HepG2 (cell line): ENCODE results near the gene MRPL36. TPM values are rescaled to one million over a fixed set of nuclear protein-coding genes. Genes with fewer than 3 reads are reported as not detected.
A peak's percentile ranks its signal among the peaks of the same experiment; 100 is the strongest.

Experiments
- FIP1L1 ChIP-seq: fragments of 200-400 bp; formaldehyde crosslinking; IDR thresholded peaks from 2 replicates; pipeline ENCODE4 v1.6.1; 2018; ENCODE audit warnings: low read depth, mild to moderate bottlenecking, low read length, moderate library complexity, borderline replicate concordance; ENCODE audit not compliant: insufficient read depth
- MEF2D ChIP-seq: sonication (generic); formaldehyde crosslinking; IDR thresholded peaks from 2 replicates; pipeline ENCODE4 v1.5.1; 2020; ENCODE audit warnings: mild to moderate bottlenecking, missing genetic modification reagents
- MLX ChIP-seq: IDR thresholded peaks from 2 replicates; pipeline ENCODE4 v1.6.1; 2016
- NR2F6 ChIP-seq, 2 experiments: IDR thresholded peaks; 2 replicates each; pipeline ENCODE4 v1.6.1; 2016; ENCODE audit warnings: antibody characterized with exemption in 1 of 2, mild to moderate bottlenecking in 1 of 2
- POLR2A ChIP-seq, 2 experiments: IDR thresholded peaks; 2 replicates each; pipeline ENCODE4 v1.6.1; 2011; ENCODE audit warnings: low read depth in 2 of 2, low read length in 2 of 2, mild to moderate bottlenecking in 1 of 2, moderate library complexity in 1 of 2; ENCODE audit not compliant: insufficient read depth in 1 of 2
- POLR2AphosphoS5 ChIP-seq: IDR thresholded peaks from 2 replicates; pipeline ENCODE4 v1.6.1; 2012; ENCODE audit warnings: low read depth, low read length
- RBFOX2 ChIP-seq: fragments of 200-400 bp; formaldehyde crosslinking; IDR thresholded peaks from 2 replicates; pipeline ENCODE4 v1.6.1; 2017; ENCODE audit warnings: low read depth, mild to moderate bottlenecking, low read length
- SOX6 ChIP-seq, 2 experiments: fragments of 450-650 bp in 1 of 2; sonication (generic) in 1 of 2; formaldehyde crosslinking in 1 of 2; IDR thresholded peaks; 2 replicates each; pipeline versions ENCODE4 v1.4.0 to v1.6.1; 2017 to 2020; ENCODE audit warnings: antibody characterized with exemption in 1 of 2, mild to moderate bottlenecking in 1 of 2, missing genetic modification reagents in 1 of 2
- TGIF2 ChIP-seq: IDR thresholded peaks from 2 replicates; pipeline ENCODE4 v1.6.1; 2016; ENCODE audit warnings: control low read depth, missing compliant biosample characterization
- ZBTB1 ChIP-seq: sonication (generic); formaldehyde crosslinking; IDR thresholded peaks from 2 replicates; pipeline ENCODE4 v1.4.0; 2020; ENCODE audit warnings: missing genetic modification reagents, borderline replicate concordance
- ZFP91 ChIP-seq: sonication (generic); formaldehyde crosslinking; IDR thresholded peaks from 2 replicates; pipeline ENCODE4 v1.9.0; 2022; ENCODE audit warnings: missing genetic modification reagents, mild to moderate bottlenecking, borderline replicate concordance
- ZNF142 ChIP-seq: sonication (generic); formaldehyde crosslinking; IDR thresholded peaks from 2 replicates; pipeline ENCODE4 v1.4.0; 2020; ENCODE audit warnings: missing genetic modification reagents
- ZNF556 ChIP-seq: sonication (generic); formaldehyde crosslinking; IDR thresholded peaks from 2 replicates; pipeline ENCODE4 v1.4.0; 2020; ENCODE audit warnings: mild to moderate bottlenecking, missing genetic modification reagents, borderline replicate concordance
- ZNF558 ChIP-seq: sonication (generic); formaldehyde crosslinking; IDR thresholded peaks from 2 replicates; pipeline ENCODE4 v1.9.0; 2022; ENCODE audit warnings: mild to moderate bottlenecking, missing genetic modification reagents, borderline replicate concordance
- ZNF639 ChIP-seq: conservative IDR thresholded peaks from 2 replicates; pipeline ENCODE4 v1.6.1; 2018; ENCODE audit warnings: missing genetic modification reagents
- ZNF788 ChIP-seq: sonication (generic); formaldehyde crosslinking; IDR thresholded peaks from 2 replicates; pipeline ENCODE4 v1.5.0; 2020; ENCODE audit warnings: mild to moderate bottlenecking, missing genetic modification reagents, borderline replicate concordance
- ZSCAN20 ChIP-seq: sonication (generic); formaldehyde crosslinking; IDR thresholded peaks from 2 replicates; pipeline ENCODE4 v1.4.0; 2020; ENCODE audit warnings: missing genetic modification reagents, mild to moderate bottlenecking, borderline replicate concordance
- ZSCAN31 ChIP-seq: sonication (generic); formaldehyde crosslinking; IDR thresholded peaks from 2 replicates; pipeline ENCODE4 v1.5.0; 2020; ENCODE audit warnings: low read depth, mild to moderate bottlenecking, missing genetic modification reagents
- polyA plus RNA-seq, 8 experiments: library from polyadenylated mRNA; depleted of rRNA in 3 of 8; stranded (reverse) in 7 of 8; unstranded in 1 of 8; fragments of >200 nt; fragmentation: Illumina TruSeq in 4 of 8; extraction: Trizol in 4 of 8; gene quantifications; 2 replicates each; pipeline versions ENCODE4 v1.2.1 to v1.2.3, GENCODE V29; 2011 to 2016; ENCODE audit warnings: low read depth in 4 of 8, missing spikeins in 1 of 8, mixed read lengths in 1 of 8; ENCODE audit not compliant: insufficient read depth in 1 of 8
- total RNA-seq, 5 experiments: library from RNA; depleted of rRNA; stranded (reverse); fragments of >200 nt; fragmentation: Illumina TruSeq; extraction: Trizol; gene quantifications; 2 replicates each; pipeline ENCODE4 v1.2.3, GENCODE V29; 2016; ENCODE audit warnings: low read depth in 1 of 5

Gene MRPL36
- total and polyA plus RNA-seq, 2 of the 13 experiments (the other 11 are each of a cell fraction or from before 2014, with no cell fraction given) = 71.3 to 113 TPM

- TF ChIP-seq ZNF142 (CRISPR knock-in tag) (peak; percentile 47), ZNF556 (CRISPR knock-in tag) (no peak), ZNF639 (CRISPR knock-in tag) (0 out of 2 replicates have a peak, but pooled peaks have one; percentile 26), ZNF788 (CRISPR knock-in tag) (peak; percentile 34; the same call in 1 of the 2 replicates), POLR2AphosphoS5 (peak; percentile 97), POLR2A (IDR thresholded peaks at IDR 0.05; ENCODE audit: insufficient read depth in 1 of 2, low read depth in 2 of 2, low read length in 2 of 2) (peak in 1 of 2 experiments; percentile 78; a peak in 2 of 4 replicates), ZFP91 (peak; percentile 68; the same call in 1 of the 2 replicates), RBFOX2 (peak; percentile 94), TGIF2 (CRISPR knock-in tag) (0 out of 2 replicates have a peak, but pooled peaks have one; percentile 51), ZNF558 (CRISPR knock-in tag) (0 out of 2 replicates have a peak, but pooled peaks have one; percentile 60), ZBTB1 (no peak), FIP1L1 (no peak), ZSCAN31 (CRISPR knock-in tag) (0 out of 2 replicates have a peak, but pooled peaks have one; percentile 27), SOX6 (IDR thresholded peaks at IDR 0.05) (no peak), SOX6 (CRISPR knock-in tag; IDR thresholded peaks at IDR 0.05) (no peak; the same call in 1 of the 2 replicates), MLX (CRISPR knock-in tag) (peak; percentile 66; the same call in 1 of the 2 replicates), NR2F6 (IDR thresholded peaks at IDR 0.05) (peak; percentile 32; the same call in 1 of the 2 replicates), NR2F6 (CRISPR knock-in tag; IDR thresholded peaks at IDR 0.05) (peak; percentile 68; the same call in 1 of the 2 replicates), MEF2D (CRISPR knock-in tag) (0 out of 2 replicates have a peak, but pooled peaks have one; percentile 25), ZSCAN20 (CRISPR knock-in tag) (0 out of 2 replicates have a peak, but pooled peaks have one; percentile 41)
Observed at GRCh38 chr5:1799602-1800471, at the start of gene MRPL36 (continued).
